Daoy (cell line): ENCODE results near the gene SCGB1C2. TPM values are rescaled to one million over a fixed set of nuclear protein-coding genes. Genes with fewer than 3 reads are reported as not detected.
"Not testable (repeated sequence)": the region's sequence is repeated elsewhere in the genome, so short reads cannot be mapped to it uniquely, and the experiment has no call there.

Experiments
- DNase-seq: peaks from one replicate; pipeline ENCODE4 v3.0.0-alpha.2; 2015; ENCODE audit warnings: low read depth
- total RNA-seq: library from RNA; depleted of rRNA; stranded (reverse); fragments of >200 nt; shearing (Covaris generic); gene quantifications from 2 replicates; pipeline ENCODE4 v1.2.3, GENCODE V29; 2014; rRNA removed

The SCGB1C2 gene
- total RNA-seq: not detected in 2 replicates

GRCh38 chr17:137166-137807 is at the start of gene SCGB1C2:
SCGB1C2 (plus strand) TSS chr17:137569; CDS start chr17:137591, 22 bp downstream.
- DNase-seq: not testable (repeated sequence)

GRCh38 chr17:113111-113510 is 24.3 kb upstream of the SCGB1C2 start:
- DNase-seq: not testable (repeated sequence)

- DNase-seq: peak; percentile 28
These were observed 18.9 kb upstream of the SCGB1C2 start for GRCh38 chr17:118339-118917.

GRCh38 chr17:133932-134331 is 3.4 kb upstream of the SCGB1C2 start:
- not testable (repeated sequence) for DNase-seq

GRCh38 chr17:134332-134785 is 3.0 kb upstream of the SCGB1C2 start:
- DNase-seq: not testable (repeated sequence)

GRCh38 chr17:135022-135421 is 2.3 kb upstream of the SCGB1C2 start:
- not testable (repeated sequence) for DNase-seq

GRCh38 chr17:135895-136294 is 1.5 kb upstream of the SCGB1C2 start:
- not testable (repeated sequence) for DNase-seq

- not testable (repeated sequence) for DNase-seq
These were observed 838 bp upstream of the SCGB1C2 start for GRCh38 chr17:136531-136930.

GRCh38 chr17:139401-140205 is 2.2 kb downstream of the SCGB1C2 start:
- DNase-seq: not testable (repeated sequence)

GRCh38 chr17:142102-142661 is 4.8 kb downstream of the SCGB1C2 start:
- DNase-seq: peak; percentile 37

GRCh38 chr17:142876-143784 is 5.8 kb downstream of the SCGB1C2 start:
- DNase-seq: no peak

GRCh38 chr17:143785-144281 is 6.5 kb downstream of the SCGB1C2 start:
- DNase-seq: peak; percentile 85

GRCh38 chr17:144936-145670 is 7.7 kb downstream of the SCGB1C2 start:
- no peak for DNase-seq

- DNase-seq: no peak
These were observed 8.5 kb downstream of the SCGB1C2 start for GRCh38 chr17:145671-146541.

GRCh38 chr17:146546-146945 is 9.2 kb downstream of the SCGB1C2 start:
- DNase-seq: no peak

GRCh38 chr17:146983-147761 is 9.8 kb downstream of the SCGB1C2 start:
- DNase-seq: no peak

GRCh38 chr17:147796-148740 is 10.7 kb downstream of the SCGB1C2 start:
- DNase-seq: no peak
